HepG2 (cell line): ENCODE measurements around the gene LY6G5B. TPM values are rescaled to one million over a fixed set of nuclear protein-coding genes. Genes with fewer than 3 reads are reported as not detected.

Experiments used
- CHCHD3 ChIP-seq: sonication (generic); formaldehyde crosslinking; IDR thresholded peaks from 2 replicates; pipeline ENCODE4 v1.8.0; 2022; ENCODE audit warnings: mild to moderate bottlenecking, missing genetic modification reagents, moderate library complexity
- CREM ChIP-seq, 2 experiments: sonication (generic) in 1 of 2; formaldehyde crosslinking in 1 of 2; IDR thresholded peaks; 2 replicates each; pipeline versions ENCODE4 v1.4.0 to v1.6.1; 2016 to 2020; ENCODE audit warnings: antibody characterized with exemption in 1 of 2, mild to moderate bottlenecking in 1 of 2, missing genetic modification reagents in 1 of 2
- EP300 ChIP-seq, 3 experiments: sonication (generic) in 1 of 3; formaldehyde crosslinking in 1 of 3; IDR thresholded peaks; 2 replicates each; pipeline versions ENCODE4 v1.5.1 to v1.6.1; 2011 to 2020; ENCODE audit warnings: low read depth in 2 of 3, low read length in 2 of 3, borderline replicate concordance in 1 of 3, improper control_type of control experiment in 1 of 3, mild to moderate bottlenecking in 1 of 3, missing genetic modification reagents in 1 of 3, moderate library complexity in 1 of 3
- GLMP ChIP-seq: sonication (generic); formaldehyde crosslinking; IDR thresholded peaks from 2 replicates; pipeline ENCODE4 v1.9.0; 2021; ENCODE audit warnings: missing genetic modification reagents, mild to moderate bottlenecking, borderline replicate concordance
- JUNB ChIP-seq: sonication (generic); formaldehyde crosslinking; IDR thresholded peaks from 2 replicates; pipeline ENCODE4 v1.8.0; 2022; ENCODE audit warnings: missing genetic modification reagents, mild to moderate bottlenecking, borderline replicate concordance
- KDM5B ChIP-seq: sonication (generic); formaldehyde crosslinking; IDR thresholded peaks from 2 replicates; pipeline ENCODE4 v1.4.0; 2020; ENCODE audit warnings: missing genetic modification reagents, mild to moderate bottlenecking, borderline replicate concordance
- MNT ChIP-seq: fragments of 450-650 bp; IDR thresholded peaks from 2 replicates; pipeline ENCODE4 v1.6.1; 2016
- PLRG1 ChIP-seq: fragments of 450-650 bp; conservative IDR thresholded peaks from 2 replicates; pipeline ENCODE4 v1.6.1; 2016
- RFX3 ChIP-seq: IDR thresholded peaks from 2 replicates; pipeline ENCODE4 v1.6.1; 2016; ENCODE audit warnings: missing biosample characterization, missing genetic modification reagents
- TGIF2 ChIP-seq: IDR thresholded peaks from 2 replicates; pipeline ENCODE4 v1.6.1; 2016; ENCODE audit warnings: control low read depth, missing compliant biosample characterization
- TOE1 ChIP-seq: sonication (generic); formaldehyde crosslinking; IDR thresholded peaks from 2 replicates; pipeline ENCODE4 v1.4.0; 2020; ENCODE audit warnings: mild to moderate bottlenecking, missing genetic modification reagents
- TOPORS ChIP-seq: sonication (generic); formaldehyde crosslinking; IDR thresholded peaks from 2 replicates; pipeline ENCODE4 v1.8.0; 2023; ENCODE audit warnings: mild to moderate bottlenecking, missing genetic modification reagents
- ZEB1 ChIP-seq: IDR thresholded peaks from 2 replicates; pipeline ENCODE4 v1.6.1; 2012; ENCODE audit warnings: mild to moderate bottlenecking, low read depth, inconsistent platforms; ENCODE audit not compliant: insufficient replicate concordance
- ZNF10 ChIP-seq: sonication (generic); formaldehyde crosslinking; IDR thresholded peaks from 2 replicates; pipeline ENCODE4 v1.4.0; 2020; ENCODE audit warnings: mild to moderate bottlenecking, low read depth, missing genetic modification reagents, borderline replicate concordance
- ZNF205 ChIP-seq: IDR thresholded peaks from 2 replicates; pipeline ENCODE4 v1.6.1; 2018; ENCODE audit warnings: missing biosample characterization, missing genetic modification reagents
- ZNF30 ChIP-seq: sonication (generic); formaldehyde crosslinking; IDR thresholded peaks from 2 replicates; pipeline ENCODE4 v1.5.0; 2020; ENCODE audit warnings: mild to moderate bottlenecking, missing genetic modification reagents
- ZNF331 ChIP-seq: sonication (generic); formaldehyde crosslinking; IDR thresholded peaks from 2 replicates; pipeline ENCODE4 v1.4.0; 2020; ENCODE audit warnings: missing genetic modification reagents
- ZNF616 ChIP-seq: sonication (generic); formaldehyde crosslinking; IDR thresholded peaks from 2 replicates; pipeline ENCODE4 v1.5.0; 2020; ENCODE audit warnings: low read depth, mild to moderate bottlenecking, missing genetic modification reagents
- ZNF644 ChIP-seq: IDR thresholded peaks from 2 replicates; pipeline ENCODE4 v1.6.1; 2016; ENCODE audit warnings: low read depth
- ZNF674 ChIP-seq: sonication (generic); formaldehyde crosslinking; IDR thresholded peaks from 2 replicates; pipeline ENCODE4 v1.5.0; 2020; ENCODE audit warnings: low read depth, mild to moderate bottlenecking, missing genetic modification reagents
- polyA plus RNA-seq, 8 experiments: library from polyadenylated mRNA; depleted of rRNA in 3 of 8; stranded (reverse) in 7 of 8; unstranded in 1 of 8; fragments of >200 nt; fragmentation: Illumina TruSeq in 4 of 8; extraction: Trizol in 4 of 8; gene quantifications; 2 replicates each; pipeline versions ENCODE4 v1.2.1 to v1.2.3, GENCODE V29; 2011 to 2016; ENCODE audit warnings: low read depth in 4 of 8, missing spikeins in 1 of 8, mixed read lengths in 1 of 8; ENCODE audit not compliant: insufficient read depth in 1 of 8
- total RNA-seq, 5 experiments: library from RNA; depleted of rRNA; stranded (reverse); fragments of >200 nt; fragmentation: Illumina TruSeq; extraction: Trizol; gene quantifications; 2 replicates each; pipeline ENCODE4 v1.2.3, GENCODE V29; 2016; ENCODE audit warnings: low read depth in 1 of 5
- TF ChIP-seq, protein P1 (sequence below): sonication (generic); formaldehyde crosslinking; IDR thresholded peaks from 2 replicates; pipeline ENCODE4 v1.4.0; 2020; ENCODE audit warnings: missing genetic modification reagents
- TF ChIP-seq, protein P2 (sequence below): sonication (generic); formaldehyde crosslinking; IDR thresholded peaks from 2 replicates; pipeline ENCODE4 v1.5.0; 2020; ENCODE audit warnings: mild to moderate bottlenecking, missing genetic modification reagents

LY6G5B gene
- total and polyA plus RNA-seq, 2 of the 13 experiments (the other 11 are each of a cell fraction or from before 2014, with no cell fraction given), result 7.8 to 15.7 TPM

DNA sequence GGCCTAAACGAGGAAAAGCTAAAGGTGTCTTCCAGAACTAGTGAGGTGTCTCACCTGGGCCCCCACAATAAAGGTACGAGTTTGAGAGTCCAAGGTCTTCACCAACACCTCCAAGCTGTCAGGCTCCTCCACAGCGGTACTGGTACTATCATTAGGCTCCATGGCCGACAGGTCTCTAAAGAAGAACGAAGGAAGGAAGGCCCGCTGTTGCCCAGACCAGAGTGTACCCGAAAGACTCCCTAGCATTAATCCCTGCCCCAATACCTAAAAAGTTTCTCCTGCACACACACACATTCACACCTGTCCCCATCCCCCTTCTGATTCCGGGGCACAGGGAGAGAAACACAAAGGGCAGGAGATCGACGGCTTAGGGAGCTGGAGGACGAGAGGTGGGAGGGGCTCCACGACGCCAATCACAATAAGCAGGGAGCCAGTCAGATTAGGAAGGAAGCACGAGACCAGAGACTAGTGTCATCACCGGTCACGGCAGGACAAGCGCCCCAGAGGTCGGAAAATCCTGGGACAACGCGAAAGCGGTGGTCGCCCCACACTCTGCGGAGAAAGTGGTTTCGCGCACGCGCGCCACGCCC is 18.1 kb upstream of the LY6G5B start (continued):
- TF ChIP-seq ZNF674 (CRISPR knock-in tag), result no peak
- TF ChIP-seq TGIF2 (CRISPR knock-in tag), result peak; percentile 70; the same call in 1 of the 2 replicates
- peak; percentile 41 for TF ChIP-seq MNT
- TF ChIP-seq GLMP (CRISPR knock-in tag), result no peak
- no peak for TF ChIP-seq KDM5B (CRISPR knock-in tag)
- no peak for TF ChIP-seq TOPORS
- TF ChIP-seq ZNF644 (CRISPR knock-in tag), result no peak
- TF ChIP-seq RFX3 (CRISPR knock-in tag), result no peak
- TF ChIP-seq ZNF30 (CRISPR knock-in tag), result peak; percentile 86; the same call in 1 of the 2 replicates
- TF ChIP-seq ZNF331 (CRISPR knock-in tag), result no peak
- TF ChIP-seq TOE1 (CRISPR knock-in tag), result no peak
- TF ChIP-seq CREM (IDR thresholded peaks at IDR 0.05), result no peak
- TF ChIP-seq CREM (CRISPR knock-in tag; IDR thresholded peaks at IDR 0.05), result no peak
- TF ChIP-seq EP300 (IDR thresholded peaks at IDR 0.05; ENCODE audit: low read depth in 2 of 2, low read length in 2 of 2), result 0 out of 4 replicates have a peak, but pooled peaks of 1 of the 2 experiments have one; percentile 9
- no peak for TF ChIP-seq EP300 (CRISPR knock-in tag; IDR thresholded peaks at IDR 0.05; ENCODE audit: borderline replicate concordance)
- no peak for TF ChIP-seq PLRG1
- TF ChIP-seq, protein P1, sequence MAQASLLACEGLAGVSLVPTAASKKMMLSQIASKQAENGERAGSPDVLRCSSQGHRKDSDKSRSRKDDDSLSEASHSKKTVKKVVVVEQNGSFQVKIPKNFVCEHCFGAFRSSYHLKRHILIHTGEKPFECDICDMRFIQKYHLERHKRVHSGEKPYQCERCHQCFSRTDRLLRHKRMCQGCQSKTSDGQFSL (CRISPR knock-in tag), result no peak
- no peak for TF ChIP-seq ZNF10
- no peak; the same call in 1 of the 2 replicates for TF ChIP-seq ZNF205 (CRISPR knock-in tag)
- 0 out of 2 replicates have a peak, but pooled peaks have one; percentile 28 for TF ChIP-seq CHCHD3 (CRISPR knock-in tag)
- peak; percentile 26; the same call in 1 of the 2 replicates for TF ChIP-seq JUNB (CRISPR knock-in tag)
- TF ChIP-seq ZNF616 (CRISPR knock-in tag), result no peak
- no peak for TF ChIP-seq ZEB1
- TF ChIP-seq, protein P2, sequence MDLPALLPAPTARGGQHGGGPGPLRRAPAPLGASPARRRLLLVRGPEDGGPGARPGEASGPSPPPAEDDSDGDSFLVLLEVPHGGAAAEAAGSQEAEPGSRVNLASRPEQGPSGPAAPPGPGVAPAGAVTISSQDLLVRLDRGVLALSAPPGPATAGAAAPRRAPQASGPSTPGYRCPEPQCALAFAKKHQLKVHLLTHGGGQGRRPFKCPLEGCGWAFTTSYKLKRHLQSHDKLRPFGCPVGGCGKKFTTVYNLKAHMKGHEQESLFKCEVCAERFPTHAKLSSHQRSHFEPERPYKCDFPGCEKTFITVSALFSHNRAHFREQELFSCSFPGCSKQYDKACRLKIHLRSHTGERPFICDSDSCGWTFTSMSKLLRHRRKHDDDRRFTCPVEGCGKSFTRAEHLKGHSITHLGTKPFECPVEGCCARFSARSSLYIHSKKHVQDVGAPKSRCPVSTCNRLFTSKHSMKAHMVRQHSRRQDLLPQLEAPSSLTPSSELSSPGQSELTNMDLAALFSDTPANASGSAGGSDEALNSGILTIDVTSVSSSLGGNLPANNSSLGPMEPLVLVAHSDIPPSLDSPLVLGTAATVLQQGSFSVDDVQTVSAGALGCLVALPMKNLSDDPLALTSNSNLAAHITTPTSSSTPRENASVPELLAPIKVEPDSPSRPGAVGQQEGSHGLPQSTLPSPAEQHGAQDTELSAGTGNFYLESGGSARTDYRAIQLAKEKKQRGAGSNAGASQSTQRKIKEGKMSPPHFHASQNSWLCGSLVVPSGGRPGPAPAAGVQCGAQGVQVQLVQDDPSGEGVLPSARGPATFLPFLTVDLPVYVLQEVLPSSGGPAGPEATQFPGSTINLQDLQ (CRISPR knock-in tag), result no peak
